Urothelium cell line (cell line): ENCODE results near the gene DIRAS1.
A peak's percentile ranks its signal among the peaks of the same experiment; 100 is the strongest.
"Not testable (repeated sequence)": the region's sequence is repeated elsewhere in the genome, so short reads cannot be mapped to it uniquely, and the experiment has no call there.

Source experiments
- DNase-seq: peaks from one replicate; pipeline ENCODE4 v3.0.0; 2011; ENCODE audit warnings: low spot score, mixed read lengths
- FAIRE-seq: peaks from 2 replicates; lab custom pipeline; 2011; peaks lifted over from hg19 to GRCh38; lab: Jason Lieb, UNC

DIRAS1 gene

GRCh38 chr19:2714102-2714501 is 7.1 kb downstream of the DIRAS1 start:
- DNase-seq, FAIRE-seq: not testable (repeated sequence)

GRCh38 chr19:2713170-2713569 is 8.0 kb downstream of the DIRAS1 start:
- not testable (repeated sequence) for DNase-seq, FAIRE-seq

- no peak for DNase-seq
- no peak for FAIRE-seq
Measured at GRCh38 chr19:2711875-2712205, 9.3 kb downstream of the DIRAS1 start.

GRCh38 chr19:2711172-2711874 is 9.8 kb downstream of the DIRAS1 start:
- FAIRE-seq (no peak), DNase-seq (no peak)

GRCh38 chr19:2706251-2706650 is 14.9 kb downstream of the DIRAS1 start:
- DNase-seq: no peak
- FAIRE-seq: no peak

GRCh38 chr19:2703691-2704216 is 17.4 kb downstream of the DIRAS1 start:
- no peak for FAIRE-seq

GRCh38 chr19:2703077-2703437 is 18.1 kb downstream of the DIRAS1 start:
- FAIRE-seq (no peak), DNase-seq (no peak)

More at GRCh38 chr19:2703691-2704216, 17.4 kb downstream of the DIRAS1 start:
- DNase-seq: no peak

- FAIRE-seq (no peak), DNase-seq (peak; percentile 99)
Measured at GRCh38 chr19:2702170-2703076, 18.7 kb downstream of the DIRAS1 start, which contains the start of gene GNG7. Gene GNG7 (minus strand): TSS chr19:2702694. CDS start chr19:2520688, 182,006 bp downstream.

GRCh38 chr19:2701361-2702169 is 19.6 kb downstream of the DIRAS1 start:
- FAIRE-seq: no peak
- DNase-seq: no peak

- no peak for DNase-seq
Measured at GRCh38 chr19:2700660-2701360, 20.4 kb downstream of the DIRAS1 start.

GRCh38 chr19:2699413-2700140 is 21.6 kb downstream of the DIRAS1 start:
- FAIRE-seq: no peak
- DNase-seq: no peak

More at GRCh38 chr19:2700660-2701360, 20.4 kb downstream of the DIRAS1 start:
- FAIRE-seq: no peak

- no peak for FAIRE-seq
- DNase-seq: no peak
Measured at GRCh38 chr19:2694196-2694595, 27.0 kb downstream of the DIRAS1 start.

GRCh38 chr19:2693492-2694160 is 27.5 kb downstream of the DIRAS1 start:
- DNase-seq (no peak), FAIRE-seq (no peak)

GRCh38 chr19:2691951-2692350 is 29.2 kb downstream of the DIRAS1 start:
- FAIRE-seq (no peak), DNase-seq (no peak)

- FAIRE-seq (no peak), DNase-seq (no peak)
Measured at GRCh38 chr19:2690856-2691255, 30.3 kb downstream of the DIRAS1 start.

- DNase-seq: no peak
- FAIRE-seq: no peak
Measured at GRCh38 chr19:2686360-2686759, 34.8 kb downstream of the DIRAS1 start.

- no peak for FAIRE-seq
Measured at GRCh38 chr19:2685204-2685704, 35.9 kb downstream of the DIRAS1 start.

GRCh38 chr19:2683430-2684003 is 37.7 kb downstream of the DIRAS1 start:
- DNase-seq (no peak), FAIRE-seq (no peak)

More at GRCh38 chr19:2685204-2685704, 35.9 kb downstream of the DIRAS1 start:
- no peak for DNase-seq
